Left forelimb (tissue), 1 donor: Measurements from ENCODE around the gene BIN2.
"Not testable (repeated sequence)": the region's sequence is repeated elsewhere in the genome, so short reads cannot be mapped to it uniquely, and the experiment has no call there.

Experiments used
- DNase-seq: peaks from one replicate; pipeline ENCODE4 v3.0.0-alpha.2; 2018; ENCODE audit warnings: low spot score

BIN2 gene

GRCh38 chr12:51345681-51346080 is 21.7 kb upstream of the BIN2 start:
- DNase-seq: no peak

- DNase-seq: no peak
Observed at GRCh38 chr12:51343201-51343600, 19.2 kb upstream of the BIN2 start.

GRCh38 chr12:51342416-51342815 is 18.4 kb upstream of the BIN2 start:
- DNase-seq: no peak

GRCh38 chr12:51341251-51342007 is 17.5 kb upstream of the BIN2 start:
- no peak for DNase-seq

GRCh38 chr12:51339750-51340149 is 15.8 kb upstream of the BIN2 start:
- DNase-seq: no peak

- not testable (repeated sequence) for DNase-seq
Observed at GRCh38 chr12:51337336-51337735, 13.4 kb upstream of the BIN2 start.

- no peak for DNase-seq
Observed at GRCh38 chr12:51335931-51336330, 12.0 kb upstream of the BIN2 start.

- DNase-seq: no peak
Observed at GRCh38 chr12:51334764-51335163, 10.8 kb upstream of the BIN2 start.

- DNase-seq: no peak
Observed at GRCh38 chr12:51333536-51333935, 9.6 kb upstream of the BIN2 start.

GRCh38 chr12:51330186-51330585 is 6.2 kb upstream of the BIN2 start:
- DNase-seq: no peak

GRCh38 chr12:51329742-51330141 is 5.8 kb upstream of the BIN2 start:
- no peak for DNase-seq

GRCh38 chr12:51328587-51328986 is 4.6 kb upstream of the BIN2 start:
- DNase-seq: no peak

GRCh38 chr12:51326698-51327439 is 2.9 kb upstream of the BIN2 start:
- no peak for DNase-seq

- no peak for DNase-seq
Observed at GRCh38 chr12:51324953-51325352, 979 bp upstream of the BIN2 start.

GRCh38 chr12:51323317-51323960 is 535 bp downstream of the BIN2 start:
- no peak for DNase-seq

- DNase-seq: no peak
Observed at GRCh38 chr12:51322452-51322851, 1.5 kb downstream of the BIN2 start.

- DNase-seq: no peak
Observed at GRCh38 chr12:51321882-51322281, 2.1 kb downstream of the BIN2 start.

GRCh38 chr12:51320695-51321320 is 3.2 kb downstream of the BIN2 start:
- DNase-seq: no peak

- DNase-seq: no peak
Observed at GRCh38 chr12:51320311-51320694, 3.7 kb downstream of the BIN2 start.

- DNase-seq: no peak
Observed at GRCh38 chr12:51318846-51319599, 5.0 kb downstream of the BIN2 start.

- DNase-seq: not testable (repeated sequence)
Observed at GRCh38 chr12:51318057-51318806, 5.7 kb downstream of the BIN2 start.
